ENCODE data around the gene MOSPD2.

The MOSPD2 gene

GRCh38 chrX:14927401-14927800 is 54.2 kb downstream of the MOSPD2 start:
- Mint-ChIP-seq H3K27ac (no peak overlapping the region), H3K36me3 (ENCODE audit: low read depth) (no peaks in the 10 kb centered on the region), H3K27me3 (ENCODE audit: low read depth) (no peaks in the 10 kb centered on the region), H3K4me3 (no peak overlapping the region), H3K9me3 (no peaks in the 10 kb centered on the region), H3K4me1 (ENCODE audit: low read depth) (no peaks in the 10 kb centered on the region)

- no peaks in the 10 kb centered on the region for H3K36me3 Mint-ChIP-seq (ENCODE audit: low read depth)
- no peak overlapping the region for H3K4me3 Mint-ChIP-seq
- H3K27ac Mint-ChIP-seq = no peak overlapping the region
Measured at GRCh38 chrX:14930663-14931062, 57.4 kb downstream of the MOSPD2 start.

GRCh38 chrX:14932136-14932535 is 58.9 kb downstream of the MOSPD2 start:
- no peak overlapping the region for H3K4me3 Mint-ChIP-seq
- H3K4me1 Mint-ChIP-seq (ENCODE audit: low read depth) = no peaks in the 10 kb centered on the region
- no peaks in the 10 kb centered on the region for H3K9me3 Mint-ChIP-seq
- H3K27ac Mint-ChIP-seq = no peak overlapping the region
- H3K27me3 Mint-ChIP-seq (ENCODE audit: low read depth) = no peaks in the 10 kb centered on the region
- no peaks in the 10 kb centered on the region for H3K36me3 Mint-ChIP-seq (ENCODE audit: low read depth)

More at GRCh38 chrX:14930663-14931062, 57.4 kb downstream of the MOSPD2 start:
- Mint-ChIP-seq H3K9me3 (no peaks in the 10 kb centered on the region), H3K27me3 (ENCODE audit: low read depth) (no peaks in the 10 kb centered on the region), H3K4me1 (ENCODE audit: low read depth) (no peaks in the 10 kb centered on the region)

GRCh38 chrX:14934423-14934822 is 61.2 kb downstream of the MOSPD2 start:
- H3K27me3 Mint-ChIP-seq (ENCODE audit: low read depth) = no peaks in the 10 kb centered on the region
- H3K27ac Mint-ChIP-seq = no peak overlapping the region
- no peak overlapping the region for H3K4me3 Mint-ChIP-seq
- no peaks in the 10 kb centered on the region for H3K36me3 Mint-ChIP-seq (ENCODE audit: low read depth)
- H3K9me3 Mint-ChIP-seq = no peaks in the 10 kb centered on the region
- no peaks in the 10 kb centered on the region for H3K4me1 Mint-ChIP-seq (ENCODE audit: low read depth)

- Mint-ChIP-seq H3K27ac (no peak overlapping the region), H3K9me3 (no peaks in the 10 kb centered on the region), H3K27me3 (ENCODE audit: low read depth) (no peaks in the 10 kb centered on the region), H3K4me3 (no peak overlapping the region), H3K36me3 (ENCODE audit: low read depth) (no peaks in the 10 kb centered on the region), H3K4me1 (ENCODE audit: low read depth) (no peaks in the 10 kb centered on the region)
Measured at GRCh38 chrX:14936561-14936960, 63.3 kb downstream of the MOSPD2 start.

- no peaks in the 10 kb centered on the region for H3K9me3 Mint-ChIP-seq
- H3K4me3 Mint-ChIP-seq = no peak overlapping the region
- no peak overlapping the region for H3K27ac Mint-ChIP-seq
- no peaks in the 10 kb centered on the region for H3K4me1 Mint-ChIP-seq (ENCODE audit: low read depth)
- no peaks in the 10 kb centered on the region for H3K36me3 Mint-ChIP-seq (ENCODE audit: low read depth)
- H3K27me3 Mint-ChIP-seq (ENCODE audit: low read depth) = no peaks in the 10 kb centered on the region
Measured at GRCh38 chrX:14939644-14940043, 66.4 kb downstream of the MOSPD2 start.

- Mint-ChIP-seq H3K36me3 (ENCODE audit: low read depth) (no peaks in the 10 kb centered on the region), H3K4me1 (ENCODE audit: low read depth) (no peaks in the 10 kb centered on the region), H3K4me3 (no peak overlapping the region), H3K27me3 (ENCODE audit: low read depth) (no peaks in the 10 kb centered on the region), H3K27ac (no peak overlapping the region), H3K9me3 (no peaks in the 10 kb centered on the region)
Measured at GRCh38 chrX:14941301-14941700, 68.1 kb downstream of the MOSPD2 start.

- Mint-ChIP-seq H3K4me3 (no peak overlapping the region), H3K27me3 (ENCODE audit: low read depth) (no peaks in the 10 kb centered on the region), H3K27ac (no peak overlapping the region), H3K4me1 (ENCODE audit: low read depth) (no peaks in the 10 kb centered on the region), H3K36me3 (ENCODE audit: low read depth) (no peaks in the 10 kb centered on the region), H3K9me3 (no peaks in the 10 kb centered on the region)
Measured at GRCh38 chrX:14942341-14942740, 69.1 kb downstream of the MOSPD2 start.

GRCh38 chrX:14943962-14944361 is 70.7 kb downstream of the MOSPD2 start:
- Mint-ChIP-seq H3K9me3 (no peaks in the 10 kb centered on the region), H3K27ac (no peak overlapping the region), H3K27me3 (ENCODE audit: low read depth) (no peaks in the 10 kb centered on the region), H3K4me1 (ENCODE audit: low read depth) (no peaks in the 10 kb centered on the region), H3K36me3 (ENCODE audit: low read depth) (no peaks in the 10 kb centered on the region), H3K4me3 (no peak overlapping the region)

- no peak overlapping the region for H3K27ac Mint-ChIP-seq
- peaks cover 6% of the 10 kb centered on the region for H3K27me3 Mint-ChIP-seq (ENCODE audit: low read depth)
- no peaks in the 10 kb centered on the region for H3K4me1 Mint-ChIP-seq (ENCODE audit: low read depth)
- H3K36me3 Mint-ChIP-seq (ENCODE audit: low read depth) = no peaks in the 10 kb centered on the region
- H3K4me3 Mint-ChIP-seq = no peak overlapping the region
- H3K9me3 Mint-ChIP-seq = no peaks in the 10 kb centered on the region
Measured at GRCh38 chrX:14946606-14947155, 73.5 kb downstream of the MOSPD2 start.

GRCh38 chrX:14948691-14949090 is 75.5 kb downstream of the MOSPD2 start:
- no peaks in the 10 kb centered on the region for H3K36me3 Mint-ChIP-seq (ENCODE audit: low read depth)
- no peak overlapping the region for H3K4me3 Mint-ChIP-seq
- peaks cover 6% of the 10 kb centered on the region for H3K27me3 Mint-ChIP-seq (ENCODE audit: low read depth)

GRCh38 chrX:14956813-14957582 is 83.8 kb downstream of the MOSPD2 start:
- no peaks in the 10 kb centered on the region for H3K36me3 Mint-ChIP-seq (ENCODE audit: low read depth)
- no peaks in the 10 kb centered on the region for H3K27me3 Mint-ChIP-seq (ENCODE audit: low read depth)
- H3K4me3 Mint-ChIP-seq = no peak overlapping the region
- peaks cover 4% of the 10 kb centered on the region for H3K9me3 Mint-ChIP-seq
- no peak overlapping the region for H3K27ac Mint-ChIP-seq
- no peaks in the 10 kb centered on the region for H3K4me1 Mint-ChIP-seq (ENCODE audit: low read depth)

More at GRCh38 chrX:14948691-14949090, 75.5 kb downstream of the MOSPD2 start:
- no peak overlapping the region for H3K27ac Mint-ChIP-seq
- no peaks in the 10 kb centered on the region for H3K4me1 Mint-ChIP-seq (ENCODE audit: low read depth)
- H3K9me3 Mint-ChIP-seq = no peaks in the 10 kb centered on the region

GRCh38 chrX:14963447-14964236 is 90.4 kb downstream of the MOSPD2 start:
- Mint-ChIP-seq H3K4me3 (no peak overlapping the region), H3K9me3 (no peaks in the 10 kb centered on the region), H3K36me3 (ENCODE audit: low read depth) (no peaks in the 10 kb centered on the region), H3K27ac (no peak overlapping the region), H3K4me1 (ENCODE audit: low read depth) (no peaks in the 10 kb centered on the region), H3K27me3 (ENCODE audit: low read depth) (no peaks in the 10 kb centered on the region)

GRCh38 chrX:14964500-14964899 is 91.3 kb downstream of the MOSPD2 start:
- no peaks in the 10 kb centered on the region for H3K36me3 Mint-ChIP-seq (ENCODE audit: low read depth)
- H3K9me3 Mint-ChIP-seq = no peaks in the 10 kb centered on the region
- no peak overlapping the region for H3K27ac Mint-ChIP-seq
- H3K4me1 Mint-ChIP-seq (ENCODE audit: low read depth) = no peaks in the 10 kb centered on the region
- no peak overlapping the region for H3K4me3 Mint-ChIP-seq
- H3K27me3 Mint-ChIP-seq (ENCODE audit: low read depth) = no peaks in the 10 kb centered on the region

Measured in T-helper 1 cell treated with Interleukin-12 subunit alpha and Interleukin-12 subunit beta and Interleukin-4 antibody, amounts not matched to agents 30 μg/mL and 1 μg/mL, for 36 hours (primary cell).